BLaER1 (cell line): ENCODE data around the gene PTPN3.
"Not testable (repeated sequence)": the region's sequence is repeated elsewhere in the genome, so short reads cannot be mapped to it uniquely, and the experiment has no call there.

ENCODE experiments used
- H3K27ac ChIP-seq: shearing (Covaris generic); formaldehyde crosslinking; 2 replicates; pipeline ENCODE4 v1.8.1; 2022
- H3K27me3 ChIP-seq: shearing (Covaris generic); formaldehyde crosslinking; 2 replicates; pipeline ENCODE4 v1.8.1; 2022
- H3K36me3 ChIP-seq: shearing (Covaris generic); formaldehyde crosslinking; 2 replicates; pipeline ENCODE4 v1.8.1; 2022
- H3K4me1 ChIP-seq: shearing (Covaris generic); formaldehyde crosslinking; 2 replicates; pipeline ENCODE4 v1.8.1; 2022
- H3K4me2 ChIP-seq: shearing (Covaris generic); formaldehyde crosslinking; 2 replicates; pipeline ENCODE4 v1.8.1; 2022
- H3K4me3 ChIP-seq: shearing (Covaris generic); formaldehyde crosslinking; 2 replicates; pipeline ENCODE4 v1.8.1; 2022
- H3K9ac ChIP-seq: shearing (Covaris generic); formaldehyde crosslinking; 2 replicates; pipeline ENCODE4 v1.8.1; 2022
- H3K9me3 ChIP-seq: shearing (Covaris generic); formaldehyde crosslinking; 2 replicates; pipeline ENCODE4 v1.8.1; 2022
- H4K20me1 ChIP-seq: shearing (Covaris generic); formaldehyde crosslinking; 2 replicates; pipeline ENCODE4 v1.8.1; 2022
- Cebpa-rat ChIP-seq: shearing (Covaris generic); IDR thresholded peaks from 2 replicates; pipeline ENCODE4 v1.8.1; 2022

PTPN3 gene

DNA sequence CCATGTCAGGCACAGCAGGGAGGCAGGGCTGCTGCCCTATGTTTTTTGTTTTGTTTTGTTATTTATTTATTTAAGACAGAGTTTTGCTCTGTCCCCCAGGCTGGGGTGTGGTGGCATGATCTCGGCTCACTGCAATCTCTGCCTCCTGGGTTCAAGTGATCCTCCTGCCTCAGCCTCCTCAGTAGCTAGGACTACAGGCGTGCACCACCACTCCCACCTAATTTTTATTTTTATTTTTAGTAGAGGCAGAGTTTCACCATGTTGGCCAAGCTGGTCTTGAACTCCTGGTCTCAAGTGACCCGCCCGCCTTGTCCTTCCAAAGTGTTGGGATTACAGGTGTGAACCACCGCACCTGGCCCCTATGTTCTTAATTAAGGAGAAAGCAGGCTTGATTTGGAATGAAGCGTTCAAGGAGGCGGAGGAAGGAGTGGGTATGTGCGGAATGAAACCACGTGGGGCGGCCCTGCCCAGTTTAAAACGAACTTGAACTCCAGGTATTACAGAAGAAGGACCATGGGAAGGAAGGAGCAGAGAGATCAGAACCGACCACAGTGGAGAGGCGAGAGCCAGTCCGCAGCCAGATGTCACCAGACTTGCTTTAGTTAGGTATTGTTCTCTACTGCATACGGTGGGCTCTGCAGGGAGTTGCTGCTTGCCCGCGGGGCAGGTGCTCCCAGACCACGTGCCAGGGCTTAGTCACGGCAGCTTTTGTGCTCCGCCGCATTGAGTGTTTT, 142.4 kb downstream of the PTPN3 start:
- no peak overlapping the region for H3K27ac ChIP-seq
- H3K27me3 ChIP-seq = no peaks in the 10 kb centered on the region

DNA sequence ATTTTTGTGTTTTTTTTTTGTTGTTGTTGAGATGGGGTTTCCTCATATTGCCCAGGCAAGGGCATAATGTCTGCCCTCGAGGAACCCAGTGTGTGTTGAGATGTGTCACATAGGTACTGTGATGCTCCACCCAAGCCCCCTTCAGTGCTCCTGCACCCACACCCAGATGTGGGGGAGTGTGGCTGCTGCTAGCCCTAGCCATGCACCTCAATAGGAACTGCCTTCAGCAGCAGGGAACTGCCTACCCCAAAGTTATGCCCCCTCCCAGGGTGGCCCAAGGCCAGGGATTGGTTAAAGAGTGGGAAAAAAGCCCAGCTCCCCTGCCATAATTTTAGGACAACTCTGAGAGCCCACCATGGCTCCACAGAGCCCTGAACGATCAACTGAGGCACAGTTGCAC, 143.9 kb downstream of the PTPN3 start:
- H4K20me1 ChIP-seq = no peaks in the 10 kb centered on the region
- no peak overlapping the region for H3K4me2 ChIP-seq
- no peak overlapping the region for H3K27ac ChIP-seq
- H3K4me3 ChIP-seq = no peak overlapping the region
- no peaks in the 10 kb centered on the region for H3K27me3 ChIP-seq
- no peaks in the 10 kb centered on the region for H3K4me1 ChIP-seq
- TF ChIP-seq Cebpa-rat = no peak
- no peaks in the 10 kb centered on the region for H3K9me3 ChIP-seq
- no peaks in the 10 kb centered on the region for H3K36me3 ChIP-seq
- H3K9ac ChIP-seq = no peak overlapping the region

More for the DNA sequence above, 142.4 kb downstream of the PTPN3 start:
- Histone ChIP-seq H3K9me3 (no peaks in the 10 kb centered on the region), H4K20me1 (no peaks in the 10 kb centered on the region), H3K9ac (no peak overlapping the region), H3K4me3 (no peak overlapping the region), H3K4me1 (no peaks in the 10 kb centered on the region), H3K4me2 (no peak overlapping the region), H3K36me3 (no peaks in the 10 kb centered on the region)
- TF ChIP-seq Cebpa-rat = no peak

DNA sequence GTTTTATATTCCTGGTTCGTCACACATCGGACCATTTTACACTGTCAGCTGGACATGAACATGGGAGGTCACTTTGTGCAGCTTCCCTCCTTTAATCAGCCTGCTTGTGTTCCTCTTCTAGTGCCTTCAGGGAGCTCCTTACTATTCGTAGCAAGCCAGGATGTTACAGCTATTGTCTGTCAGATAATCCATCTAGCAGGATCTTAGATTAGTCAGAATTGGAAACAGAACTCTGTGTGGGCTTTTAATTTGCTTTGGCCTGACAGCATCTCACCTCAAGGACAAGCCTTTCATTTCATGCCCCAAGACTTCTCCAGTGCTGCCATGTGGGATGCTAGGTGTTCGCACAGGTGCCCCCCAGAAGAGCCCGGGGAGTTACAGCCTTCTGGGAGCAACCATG, 147.1 kb downstream of the PTPN3 start:
- Histone ChIP-seq H3K36me3 (no peaks in the 10 kb centered on the region), H3K9ac (no peak overlapping the region), H3K27ac (no peak overlapping the region), H3K27me3 (no peaks in the 10 kb centered on the region), H3K4me3 (no peak overlapping the region), H4K20me1 (no peaks in the 10 kb centered on the region), H3K4me2 (no peak overlapping the region), H3K9me3 (no peaks in the 10 kb centered on the region), H3K4me1 (no peaks in the 10 kb centered on the region)
- TF ChIP-seq Cebpa-rat = no peak

DNA sequence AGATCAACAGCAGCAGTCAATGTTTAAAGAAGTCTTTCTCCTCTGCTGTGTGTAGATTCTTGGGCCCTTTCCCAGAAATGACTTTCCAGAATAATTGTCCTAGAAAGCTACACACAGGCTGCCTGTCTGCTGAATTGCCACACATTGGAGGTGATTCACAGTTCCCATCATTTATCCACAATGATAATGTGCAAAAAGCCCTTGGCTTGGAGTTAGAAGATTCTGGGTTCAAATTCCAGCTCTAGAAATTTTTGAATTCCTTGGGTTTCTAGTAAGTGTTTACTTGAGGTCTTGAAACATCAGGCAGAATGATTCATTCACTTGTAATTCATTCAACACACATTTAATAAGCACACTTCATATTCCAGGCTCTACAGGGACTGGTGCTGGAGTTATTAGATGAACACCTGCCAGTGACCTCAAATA, 148.7 kb downstream of the PTPN3 start:
- Histone ChIP-seq H3K9ac (no peak overlapping the region), H3K4me1 (no peaks in the 10 kb centered on the region), H3K27ac (no peak overlapping the region), H3K4me3 (no peak overlapping the region), H3K4me2 (no peak overlapping the region), H3K27me3 (no peaks in the 10 kb centered on the region), H3K36me3 (no peaks in the 10 kb centered on the region), H3K9me3 (no peaks in the 10 kb centered on the region), H4K20me1 (no peaks in the 10 kb centered on the region)
- TF ChIP-seq Cebpa-rat = no peak

DNA sequence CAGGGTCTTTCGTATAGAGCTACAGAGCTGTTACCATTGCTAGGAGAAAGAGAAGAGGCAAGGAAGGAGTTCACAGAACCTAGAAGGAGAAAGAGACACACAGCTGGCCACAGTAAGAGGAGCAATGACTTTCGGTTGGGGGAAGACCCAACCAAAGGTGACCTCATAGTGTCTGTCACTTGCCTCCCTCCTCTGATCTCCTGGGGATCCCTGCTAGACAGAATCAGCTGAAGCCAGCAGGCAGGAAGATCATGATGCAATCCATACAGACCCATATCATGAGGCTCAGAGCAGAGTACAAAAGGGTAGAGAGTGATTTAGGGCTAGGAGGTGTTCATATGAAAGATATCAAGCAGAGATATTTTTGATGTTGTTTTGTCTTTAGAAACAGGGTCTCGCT, 151.2 kb downstream of the PTPN3 start:
- TF ChIP-seq Cebpa-rat = no peak
- no peaks in the 10 kb centered on the region for H3K4me1 ChIP-seq
- no peak overlapping the region for H3K4me3 ChIP-seq
- no peaks in the 10 kb centered on the region for H3K9me3 ChIP-seq
- H3K36me3 ChIP-seq = no peaks in the 10 kb centered on the region
- no peak overlapping the region for H3K9ac ChIP-seq
- no peaks in the 10 kb centered on the region for H3K27me3 ChIP-seq
- no peaks in the 10 kb centered on the region for H4K20me1 ChIP-seq
- no peak overlapping the region for H3K4me2 ChIP-seq
- no peak overlapping the region for H3K27ac ChIP-seq

DNA sequence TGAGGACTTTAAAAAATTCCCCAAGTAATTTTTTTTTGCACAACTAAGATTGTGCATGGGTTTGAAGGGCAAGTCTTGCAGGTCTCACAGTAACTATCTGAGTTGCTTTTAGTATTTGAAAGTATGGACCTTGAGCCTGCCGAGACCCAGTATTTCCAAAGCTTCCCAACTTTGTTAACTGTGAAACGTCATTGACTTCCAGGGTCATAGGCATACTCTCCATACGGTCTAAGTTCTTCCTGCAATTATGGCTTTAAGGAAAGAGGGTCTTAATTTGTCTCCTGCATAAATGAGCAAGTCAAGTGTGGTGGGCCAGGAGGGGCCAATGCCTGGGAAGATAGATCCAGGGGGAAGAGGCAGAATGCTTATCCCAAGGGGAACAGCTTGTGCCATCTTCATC, 153.2 kb downstream of the PTPN3 start:
- Histone ChIP-seq H3K27ac (no peak overlapping the region), H3K9ac (no peak overlapping the region), H4K20me1 (no peaks in the 10 kb centered on the region), H3K9me3 (no peaks in the 10 kb centered on the region), H3K4me2 (no peak overlapping the region), H3K4me1 (no peaks in the 10 kb centered on the region), H3K4me3 (no peak overlapping the region), H3K27me3 (no peaks in the 10 kb centered on the region), H3K36me3 (no peaks in the 10 kb centered on the region)
- TF ChIP-seq Cebpa-rat = no peak

DNA sequence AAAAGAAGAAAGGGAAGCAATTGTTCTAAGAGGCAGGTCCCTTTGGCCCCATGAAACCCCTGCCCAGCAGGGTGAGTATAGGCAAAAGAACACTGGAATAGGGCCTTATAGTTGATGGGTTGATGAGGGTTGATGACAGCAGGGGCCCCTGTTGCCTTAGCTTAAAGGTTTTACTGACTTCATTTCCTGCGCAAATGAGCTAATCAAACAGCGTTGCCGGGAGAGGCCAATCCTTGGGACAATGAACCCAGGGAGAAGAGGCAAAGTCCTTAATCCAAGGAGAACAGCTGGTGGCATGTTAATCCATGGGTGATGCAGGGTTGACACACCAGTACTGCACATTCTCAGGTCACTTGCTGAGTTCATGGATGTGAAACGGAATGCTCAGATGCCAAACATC, 155.2 kb downstream of the PTPN3 start:
- Histone ChIP-seq H3K4me2 (no peak overlapping the region), H3K9me3 (no peaks in the 10 kb centered on the region), H3K4me1 (no peaks in the 10 kb centered on the region), H3K27me3 (no peaks in the 10 kb centered on the region), H3K9ac (no peak overlapping the region), H3K36me3 (no peaks in the 10 kb centered on the region), H3K4me3 (no peak overlapping the region), H4K20me1 (no peaks in the 10 kb centered on the region), H3K27ac (no peak overlapping the region)
- no peak for TF ChIP-seq Cebpa-rat

DNA sequence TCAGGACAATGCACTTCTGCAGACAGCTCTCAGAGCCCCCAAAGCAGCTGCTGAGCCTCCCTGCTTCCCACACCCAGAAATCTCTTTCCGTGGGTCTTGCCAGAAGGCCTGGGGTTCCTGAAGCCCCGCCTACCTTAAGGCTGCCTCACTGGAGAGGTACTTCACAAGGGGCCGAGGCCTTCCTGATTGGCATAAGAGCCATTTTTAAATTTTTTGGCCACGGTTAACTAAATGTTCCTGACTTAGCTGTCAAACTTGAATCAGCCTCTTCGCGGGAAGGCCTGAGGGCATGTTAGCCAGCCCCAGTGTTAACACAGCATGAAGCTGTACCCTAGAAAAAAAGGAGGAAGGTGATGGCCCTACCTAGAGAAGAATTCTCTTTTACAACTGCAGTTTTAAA, 156.5 kb downstream of the PTPN3 start:
- Histone ChIP-seq H3K36me3 (no peaks in the 10 kb centered on the region), H3K4me3 (no peak overlapping the region), H3K9ac (no peak overlapping the region), H4K20me1 (no peaks in the 10 kb centered on the region), H3K4me1 (no peaks in the 10 kb centered on the region), H3K4me2 (no peak overlapping the region), H3K27ac (no peak overlapping the region), H3K27me3 (no peaks in the 10 kb centered on the region), H3K9me3 (no peaks in the 10 kb centered on the region)
- TF ChIP-seq Cebpa-rat = no peak

DNA sequence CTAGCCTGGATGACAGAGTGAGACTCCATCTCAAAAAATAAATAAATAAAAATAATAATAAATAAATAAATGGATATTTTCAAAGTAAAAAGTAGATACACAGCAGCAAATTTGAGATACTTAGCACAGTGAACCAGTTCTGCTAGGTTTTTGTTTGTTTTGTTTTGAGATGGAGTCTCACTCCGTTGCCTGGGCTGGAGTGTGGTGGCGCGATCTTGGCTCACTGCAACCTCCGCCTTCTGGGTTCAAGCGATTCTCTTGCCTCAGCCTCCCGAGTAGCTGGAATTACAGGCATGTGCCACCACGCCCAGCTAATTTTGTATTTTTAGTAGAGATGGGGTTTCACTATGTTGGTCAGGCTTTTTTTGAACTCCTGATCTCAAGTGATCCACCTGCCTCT, 157.1 kb downstream of the PTPN3 start:
- not testable (repeated sequence) for H3K4me2 ChIP-seq, H3K9me3 ChIP-seq, H3K9ac ChIP-seq

DNA sequence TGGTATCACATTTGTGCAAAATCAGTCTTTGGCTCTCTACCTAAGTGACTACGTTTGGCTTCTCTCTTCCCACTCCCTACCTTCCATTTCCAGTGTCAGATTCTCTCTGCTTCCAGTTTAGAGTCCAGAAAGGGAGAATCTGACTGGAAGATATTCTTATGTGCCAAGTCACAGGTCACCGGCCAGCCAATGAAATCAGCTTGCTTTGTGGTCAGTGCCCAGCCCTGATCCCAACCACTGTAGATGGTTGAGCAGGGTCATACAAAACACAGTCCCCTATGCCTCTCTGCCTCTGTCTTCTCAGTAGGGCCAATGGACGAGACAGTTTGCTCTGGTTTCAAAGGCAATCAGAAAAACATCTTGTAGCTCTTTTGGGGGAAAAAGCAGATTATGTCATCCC, 161.7 kb downstream of the PTPN3 start:
- TF ChIP-seq Cebpa-rat = no peak
- Histone ChIP-seq H3K9ac (no peak overlapping the region), H3K9me3 (no peaks in the 10 kb centered on the region), H3K27me3 (no peaks in the 10 kb centered on the region), H3K36me3 (no peaks in the 10 kb centered on the region), H3K27ac (no peak overlapping the region), H3K4me1 (no peaks in the 10 kb centered on the region), H4K20me1 (no peaks in the 10 kb centered on the region), H3K4me3 (no peak overlapping the region), H3K4me2 (no peak overlapping the region)

More for the DNA sequence above, 157.1 kb downstream of the PTPN3 start:
- not testable (repeated sequence) for H3K27ac ChIP-seq, H3K4me1 ChIP-seq, H3K36me3 ChIP-seq, H4K20me1 ChIP-seq, H3K27me3 ChIP-seq, H3K4me3 ChIP-seq

DNA sequence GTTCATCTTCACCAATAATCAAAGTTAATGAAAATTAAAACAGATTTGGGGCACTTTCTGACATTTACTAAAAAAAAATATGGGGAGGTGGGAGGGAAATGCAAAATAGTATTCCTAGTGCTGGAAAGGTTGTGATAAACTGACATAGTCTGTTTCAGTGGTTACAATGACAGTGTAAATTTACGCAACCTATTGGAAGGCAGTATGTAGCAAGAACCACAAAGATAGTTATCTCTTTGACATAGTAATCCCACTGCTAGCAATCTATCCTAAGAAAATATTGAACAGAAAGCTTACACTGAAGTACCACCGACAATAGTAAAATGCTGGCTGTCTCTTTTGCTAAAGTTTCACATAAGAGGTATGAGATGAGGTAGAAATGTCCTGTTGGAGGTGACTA, 162.2 kb downstream of the PTPN3 start:
- no peak for TF ChIP-seq Cebpa-rat
- no peak overlapping the region for H3K4me2 ChIP-seq
- H3K4me3 ChIP-seq = no peak overlapping the region

More for the DNA sequence above, 162.2 kb downstream of the PTPN3 start:
- H3K9ac ChIP-seq = no peak overlapping the region
- H3K27me3 ChIP-seq = no peaks in the 10 kb centered on the region
- no peaks in the 10 kb centered on the region for H3K4me1 ChIP-seq
- no peaks in the 10 kb centered on the region for H4K20me1 ChIP-seq
- H3K36me3 ChIP-seq = no peaks in the 10 kb centered on the region
- H3K9me3 ChIP-seq = no peaks in the 10 kb centered on the region
- no peak overlapping the region for H3K27ac ChIP-seq
